Measurements from ENCODE around the gene DSCAM. TPM values are rescaled to one million over a fixed set of nuclear protein-coding genes. Genes with fewer than 3 reads are reported as not detected.

The DSCAM gene
- total and polyA plus RNA-seq, 12 donors: under 0.01 to 0.11 (median 0.07) TPM; not detected in 5

GRCh38 chr21:40294345-40294744 is 552.6 kb downstream of the DSCAM start:
- Histone ChIP-seq H3K4me3 (no peak overlapping the region), H3K36me3 (replicated peaks in 1 of 2) (no peaks in the 10 kb centered on the region), H3K27me3 (no peaks in the 10 kb centered on the region), H3K27ac (no peak overlapping the region), H3K9me3 (replicated peaks in 1 of 3) (no peaks in the 10 kb centered on the region), H3K4me1 (replicated peaks in 1 of 2) (no peaks in the 10 kb centered on the region)
- WGBS, 4 donors: 73 to 80% (median 76%) methylated on average over 2 of the region's 2 CpGs
- intact Hi-C loops (cut with DNase I): no loop called here
- no peak for DNase-seq
- TF ChIP-seq CTCF (IDR thresholded peaks at IDR 0.05) (no peak), POLR2A (IDR thresholded peaks at IDR 0.05) (no peak)

DNA sequence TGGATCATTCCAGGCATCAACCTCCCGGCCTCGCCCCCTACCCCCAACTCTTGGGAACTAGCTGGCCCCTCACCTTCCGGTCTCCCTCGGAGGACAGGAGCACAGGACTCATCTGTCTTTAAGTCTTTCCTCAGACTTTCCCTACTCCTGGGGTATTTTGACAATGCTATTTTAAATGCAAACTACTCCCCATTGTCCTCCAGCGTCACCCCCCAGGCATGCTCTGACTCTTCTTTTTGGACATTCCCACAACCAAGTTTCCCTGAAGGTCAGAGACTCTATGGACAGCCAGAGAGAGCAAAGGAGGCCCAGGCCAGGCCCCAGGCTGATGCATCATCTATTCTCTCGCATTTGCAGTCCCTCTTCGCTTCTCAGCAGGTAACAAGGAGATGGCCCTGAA is 555.4 kb downstream of the DSCAM start:
- 64 to 76% (median 74%) methylated on average over 7 of the region's 7 CpGs for WGBS, 4 donors
- H3K27me3 ChIP-seq: no peaks in the 10 kb centered on the region
- TF ChIP-seq CTCF (IDR thresholded peaks at IDR 0.05): no peak
- no peak for TF ChIP-seq POLR2A (IDR thresholded peaks at IDR 0.05)

DNA sequence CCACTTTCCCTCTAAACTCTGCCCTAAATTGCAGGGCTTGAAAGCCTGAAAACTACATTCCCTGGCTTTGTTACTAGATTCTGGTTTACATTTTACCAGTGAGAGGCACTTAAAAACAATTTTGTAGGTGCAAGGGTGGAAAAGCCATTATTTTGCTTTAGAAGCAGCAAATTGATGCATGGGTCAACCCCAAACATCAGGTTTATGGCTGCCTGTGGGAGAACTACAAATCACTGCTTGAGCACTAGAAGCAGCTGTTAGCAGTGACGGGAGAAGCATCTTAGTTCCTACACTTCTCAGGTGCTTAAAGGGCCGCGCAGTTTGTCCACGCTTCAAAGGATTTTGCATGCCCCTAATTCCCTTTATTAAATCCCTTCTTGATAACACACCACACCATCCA is 562.5 kb downstream of the DSCAM start:
- no peak for TF ChIP-seq POLR2A (IDR thresholded peaks at IDR 0.05)
- no peak for TF ChIP-seq CTCF (IDR thresholded peaks at IDR 0.05)
- WGBS, 4 donors: 86 to 94% (median 90%) methylated on average over 4 of the region's 4 CpGs
- Histone ChIP-seq H3K4me1 (replicated peaks in 1 of 2) (no peaks in the 10 kb centered on the region), H3K36me3 (replicated peaks in 1 of 2) (no peaks in the 10 kb centered on the region), H3K27ac (no peak overlapping the region), H3K27me3 (no peaks in the 10 kb centered on the region), H3K9me3 (replicated peaks in 1 of 3) (peaks cover 0 to 5% (median 0%) of the 10 kb centered on the region in 3 donors), H3K4me3 (no peak overlapping the region)
- intact Hi-C loops (cut with DNase I): no loop called here
- no peak for DNase-seq

More for the DNA sequence above, 555.4 kb downstream of the DSCAM start:
- Histone ChIP-seq H3K36me3 (replicated peaks in 1 of 2) (no peaks in the 10 kb centered on the region), H3K27ac (no peak overlapping the region), H3K4me3 (no peak overlapping the region), H3K9me3 (replicated peaks in 1 of 3) (no peaks in the 10 kb centered on the region), H3K4me1 (replicated peaks in 1 of 2) (no peaks in the 10 kb centered on the region)
- DNase-seq: peak in 1 of 7 donors; percentile 4
- intact Hi-C loops (cut with DNase I): no loop called here

GRCh38 chr21:40282912-40283886 is 563.8 kb downstream of the DSCAM start:
- Histone ChIP-seq H3K36me3 (replicated peaks in 1 of 2) (no peaks in the 10 kb centered on the region), H3K4me3 (no peak overlapping the region), H3K27ac (no peak overlapping the region), H3K4me1 (replicated peaks in 1 of 2) (no peaks in the 10 kb centered on the region), H3K9me3 (replicated peaks in 1 of 3) (peaks cover 0 to 5% (median 0%) of the 10 kb centered on the region in 3 donors), H3K27me3 (no peaks in the 10 kb centered on the region)
- intact Hi-C loops (cut with DNase I): no loop called here
- 66 to 80% (median 76%) methylated on average over 3 of the region's 3 CpGs for WGBS, 4 donors
- TF ChIP-seq POLR2A (IDR thresholded peaks at IDR 0.05): no peak
- TF ChIP-seq CTCF (IDR thresholded peaks at IDR 0.05): no peak
- no peak for DNase-seq
